G401 (cell line): ENCODE measurements around the gene PHOX2A. TPM values are rescaled to one million over a fixed set of nuclear protein-coding genes. Genes with fewer than 3 reads are reported as not detected.

Source experiments
- DNase-seq: peaks from one replicate; pipeline ENCODE4 v3.0.0-alpha.2; 2015; ENCODE audit warnings: low spot score
- in situ Hi-C: cut with HindIII; loops from 2 replicates; pipeline ENCODE4 v1.10.0; 2016; ENCODE audit warnings: low sequenced_read_pairs, mixed read lengths
- total RNA-seq: library from RNA; depleted of rRNA; stranded (reverse); fragments of >200 nt; shearing (Covaris generic); gene quantifications from 2 replicates; pipeline ENCODE4 v1.2.3, GENCODE V29; 2014

The PHOX2A gene
- total RNA-seq, 1 experiment from 2014 or later: not detected

DNA sequence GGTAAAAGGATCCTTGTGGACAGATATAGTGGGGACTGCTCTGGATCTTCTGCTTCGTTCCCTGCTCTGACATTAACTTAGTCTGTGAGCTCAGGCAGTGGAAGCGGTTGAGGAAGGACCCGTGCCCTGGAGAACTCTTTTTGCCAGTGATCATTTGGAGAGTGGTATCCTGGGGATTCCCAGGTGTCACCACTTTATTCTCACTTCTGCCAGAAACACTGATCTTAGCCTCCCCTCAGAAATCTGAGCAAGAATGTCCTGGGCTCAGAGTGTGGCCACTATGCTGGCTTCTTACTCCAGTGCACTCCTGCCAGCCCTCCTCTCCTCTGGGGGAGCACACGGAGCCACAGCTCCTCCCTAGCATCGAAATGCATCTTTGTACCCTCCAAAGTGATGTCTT, 7.6 kb upstream of the PHOX2A start:
- in situ Hi-C loops: no loop called here

DNA sequence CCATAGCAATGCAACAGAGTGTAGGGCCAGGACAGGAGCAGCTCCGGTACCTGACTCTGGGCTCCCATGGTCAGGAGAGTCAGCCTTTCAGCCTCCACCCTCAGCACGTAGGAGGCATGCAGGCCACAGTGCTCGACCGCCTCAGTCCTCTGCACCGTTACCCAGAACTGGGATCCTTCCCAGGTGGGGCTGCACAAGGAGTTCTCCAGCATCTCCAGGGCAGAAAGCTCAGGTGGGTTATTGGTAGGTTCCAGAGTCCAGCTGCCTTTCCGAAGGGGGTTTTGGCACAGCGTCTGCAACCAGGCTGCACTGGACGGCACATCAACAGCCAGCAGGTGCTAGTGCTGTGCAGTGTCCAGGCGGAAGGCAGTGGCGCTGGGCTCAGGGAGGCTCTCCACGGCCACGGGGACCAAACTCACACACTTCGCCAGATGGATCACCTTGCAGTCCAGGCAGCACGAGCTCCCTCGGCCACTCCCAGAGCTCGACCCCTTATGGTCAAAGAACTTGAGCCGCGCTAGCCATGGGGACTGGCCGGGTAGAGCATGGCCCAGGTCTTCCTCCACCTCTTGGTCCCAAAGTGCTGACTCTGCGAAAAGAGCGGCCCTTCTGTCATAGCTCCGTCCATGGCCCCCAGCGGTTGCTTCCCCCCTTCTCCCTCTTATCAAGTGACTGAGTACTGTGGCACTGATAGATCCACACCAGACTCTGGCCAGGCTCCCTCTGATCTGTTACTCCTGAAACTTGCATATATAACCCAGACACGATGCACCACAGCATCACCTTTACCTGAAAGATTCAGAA, 6.9 kb upstream of the PHOX2A start:
- no peak for DNase-seq
- in situ Hi-C loops: no loop called here

More for the DNA sequence above, 7.6 kb upstream of the PHOX2A start:
- no peak for DNase-seq

DNA sequence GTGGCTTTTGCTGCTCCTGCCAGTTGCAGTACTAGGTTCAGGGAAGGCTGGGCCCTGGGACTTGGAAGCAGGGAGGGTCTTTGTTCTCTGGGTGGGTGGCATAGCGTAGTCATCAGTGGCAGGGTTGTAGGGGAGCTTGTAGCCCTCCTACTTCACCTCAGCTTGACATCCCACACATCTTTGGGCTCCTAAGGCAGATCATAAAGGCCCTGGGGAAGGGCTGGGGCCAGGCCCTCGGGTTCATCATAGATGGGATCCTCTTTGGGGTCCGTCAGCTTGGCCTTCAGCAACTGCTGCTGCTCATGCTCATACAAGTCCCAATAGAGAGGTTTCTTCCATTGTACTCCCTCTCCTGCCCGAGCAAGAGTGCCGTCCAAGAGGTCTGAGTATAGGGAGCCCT, 6.0 kb upstream of the PHOX2A start:
- in situ Hi-C loops: no loop called here
- DNase-seq: no peak

DNA sequence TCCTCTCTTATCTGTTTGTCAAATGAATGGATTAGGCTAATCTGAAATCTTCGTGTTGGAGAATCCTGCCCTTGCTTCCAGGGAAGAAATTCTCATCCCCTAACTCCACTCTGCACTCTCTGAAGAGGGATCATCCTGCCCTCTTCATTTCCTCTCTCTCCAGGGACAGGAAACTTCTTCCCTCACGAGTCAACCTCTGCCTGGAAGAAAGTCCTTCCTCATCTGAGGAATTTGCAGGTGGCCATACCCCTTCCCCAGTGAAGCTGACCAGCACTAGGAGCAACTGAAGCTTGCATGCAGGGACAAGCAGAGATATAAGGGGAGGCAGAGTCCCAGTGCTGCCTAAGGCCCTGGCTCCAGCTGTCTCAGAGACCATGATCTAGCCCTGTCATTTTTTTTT, 3.6 kb upstream of the PHOX2A start:
- no peak for DNase-seq
- in situ Hi-C loops: no loop called here

DNA sequence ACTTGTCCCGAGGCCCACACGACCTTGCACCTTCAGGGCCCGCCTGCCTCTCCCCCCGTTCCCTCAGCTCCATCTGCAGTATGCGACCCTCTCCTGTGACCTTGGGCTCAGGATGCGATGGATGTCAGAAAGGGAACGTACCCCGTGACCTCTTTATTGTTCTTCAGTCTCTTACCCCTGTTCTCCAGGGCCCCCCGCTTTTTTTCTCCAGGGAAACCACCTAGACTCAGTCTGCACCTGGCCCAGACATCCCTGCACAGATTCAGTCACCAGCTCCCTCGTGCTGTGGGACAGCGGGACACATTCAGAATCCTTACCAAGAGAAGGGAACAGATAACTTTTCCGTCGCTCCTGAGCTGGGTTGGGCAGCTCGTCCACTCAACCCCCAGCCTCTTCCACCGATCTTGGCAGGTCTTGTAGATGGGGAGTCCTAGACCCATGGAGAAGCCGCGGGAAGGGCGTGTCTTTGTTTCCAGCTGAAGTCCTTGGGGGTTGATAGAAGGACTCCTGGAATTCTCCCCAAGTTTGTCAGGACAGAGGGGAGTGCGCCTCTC, 1.4 kb upstream of the PHOX2A start:
- no peak for DNase-seq
- in situ Hi-C loops: no loop called here

DNA sequence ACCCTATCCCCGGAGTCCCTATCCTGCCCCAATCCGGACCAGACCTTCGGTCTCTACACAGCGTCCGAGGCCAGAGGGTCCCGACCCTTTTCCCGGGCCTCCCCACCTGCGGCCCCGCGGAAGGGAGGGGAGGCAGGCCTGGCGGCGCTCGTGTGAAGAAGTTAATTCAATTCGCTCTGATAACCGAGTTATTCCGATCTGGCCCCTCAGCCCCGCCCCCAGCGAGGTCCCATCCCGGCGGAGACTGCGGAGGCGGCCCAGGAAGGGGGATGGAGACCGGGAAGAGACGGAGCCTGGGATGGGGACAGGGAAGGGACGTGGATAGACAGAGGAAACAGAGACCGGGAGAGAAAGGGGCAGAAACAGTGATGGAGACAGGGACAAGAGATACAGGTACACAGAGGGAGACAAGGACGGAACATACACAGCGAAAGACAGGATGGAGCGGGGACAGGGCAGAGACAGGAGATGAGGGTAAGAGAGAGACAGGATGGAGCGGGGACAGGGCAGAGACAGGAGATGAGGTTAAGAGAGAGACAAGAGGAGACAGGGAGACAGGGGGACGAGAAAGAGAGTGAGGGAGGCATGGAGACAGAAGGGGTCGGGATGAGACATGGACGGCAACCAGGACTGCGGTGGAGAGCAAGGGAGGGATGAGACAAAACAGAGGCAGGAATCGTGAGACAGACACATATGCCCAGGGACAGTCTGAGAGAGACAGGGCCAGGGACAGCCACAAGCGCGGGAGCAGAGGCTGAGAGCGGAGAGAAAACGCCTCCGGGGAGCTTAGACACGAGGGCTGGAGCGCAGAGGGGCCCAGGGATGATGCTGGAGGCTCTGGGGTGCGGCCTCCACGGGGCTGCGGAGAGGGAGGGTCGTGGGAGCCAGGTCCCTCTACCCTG, 636 bp upstream of the PHOX2A start:
- DNase-seq: no peak
- in situ Hi-C loops: no loop called here

DNA sequence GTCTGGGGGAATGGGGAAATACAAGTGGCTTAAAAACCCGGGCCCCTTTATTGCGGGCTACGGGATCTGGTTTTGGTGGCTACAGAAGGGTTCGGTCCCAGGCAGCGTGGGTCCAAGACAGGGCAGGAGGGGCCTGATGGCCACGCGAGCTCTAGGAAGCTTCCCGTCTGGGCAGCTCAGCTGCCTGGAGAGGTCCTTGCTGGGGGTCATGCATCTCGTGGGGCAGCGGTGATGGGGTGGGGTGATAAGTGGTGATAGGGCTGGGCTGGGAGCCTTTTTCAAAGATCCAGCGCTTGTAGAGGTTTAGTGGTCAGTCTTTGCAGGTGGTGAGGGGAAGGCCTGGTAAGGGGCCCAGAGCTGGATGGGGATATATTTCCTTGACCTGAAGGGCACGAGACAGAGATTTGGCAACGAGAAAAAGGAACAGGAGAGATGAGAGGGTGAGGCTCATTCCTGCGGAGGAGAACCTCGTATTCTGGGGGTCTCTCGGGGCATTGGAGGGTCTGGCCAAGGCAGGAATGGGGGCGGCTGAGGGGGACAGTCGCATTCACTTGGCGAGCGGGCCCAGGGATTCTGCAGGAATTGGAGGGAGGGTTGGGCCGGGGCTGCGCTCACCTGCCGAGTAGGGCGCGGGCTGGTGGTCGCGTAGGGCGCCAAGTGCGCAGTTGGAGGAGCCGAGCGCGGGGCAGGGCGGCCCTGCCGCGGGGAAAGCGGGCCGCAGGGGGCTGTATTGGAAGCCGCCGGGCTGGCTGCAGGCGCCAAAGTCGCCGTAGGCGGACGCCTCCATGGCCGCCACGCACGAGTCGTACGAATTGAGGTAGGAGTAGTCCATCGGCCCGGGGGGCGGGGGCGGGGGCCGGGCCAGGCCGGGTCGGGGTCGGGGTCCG, 560 bp downstream of the PHOX2A start:
- in situ Hi-C loops: no loop called here
- no peak for DNase-seq

DNA sequence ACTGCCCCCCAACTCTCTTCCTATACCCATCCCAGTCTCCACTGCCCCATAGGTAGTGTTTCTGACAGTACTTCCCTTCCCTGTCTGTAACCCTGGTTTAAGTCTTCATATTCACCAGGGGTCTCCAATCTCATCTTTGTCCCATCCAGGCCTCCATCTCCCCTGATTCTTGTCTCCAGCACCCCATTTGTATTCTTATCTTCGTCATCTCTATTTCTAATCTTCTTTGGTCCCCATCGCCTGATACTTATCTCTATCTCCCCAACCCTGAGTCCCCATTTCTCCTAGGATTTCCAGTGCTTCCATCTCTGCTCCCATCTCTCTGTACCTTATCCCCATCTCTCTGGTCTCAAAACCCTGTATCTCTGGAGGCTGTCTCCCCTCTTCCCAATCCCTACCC, 1.8 kb downstream of the PHOX2A start:
- no peak for DNase-seq
- in situ Hi-C loops: no loop called here

DNA sequence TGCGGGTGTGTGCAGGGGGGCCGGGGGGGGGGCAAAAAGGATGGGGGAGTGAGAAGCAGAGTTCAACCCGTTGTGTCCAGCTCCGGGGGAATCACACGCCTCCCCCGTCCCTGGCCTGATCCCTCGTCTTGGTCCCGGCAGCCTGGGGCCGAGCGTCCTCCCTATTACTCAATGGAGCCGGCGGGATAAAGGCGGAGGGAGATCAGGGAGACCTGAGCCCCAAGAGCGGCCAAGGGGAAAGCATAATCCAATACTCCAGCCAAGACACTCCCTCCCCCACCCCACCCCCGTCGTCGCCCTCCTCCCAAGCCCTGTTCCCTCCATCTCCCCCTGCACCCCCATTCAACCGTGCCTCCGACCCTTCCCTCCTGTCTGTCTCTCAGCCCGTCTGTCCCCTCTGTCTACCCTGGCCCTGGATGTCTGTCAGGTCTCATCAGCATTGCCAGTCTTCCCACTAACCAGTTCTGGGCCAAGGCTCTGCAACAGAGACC, 2.6 kb downstream of the PHOX2A start:
- no peak for DNase-seq
- in situ Hi-C loops: no loop called here

DNA sequence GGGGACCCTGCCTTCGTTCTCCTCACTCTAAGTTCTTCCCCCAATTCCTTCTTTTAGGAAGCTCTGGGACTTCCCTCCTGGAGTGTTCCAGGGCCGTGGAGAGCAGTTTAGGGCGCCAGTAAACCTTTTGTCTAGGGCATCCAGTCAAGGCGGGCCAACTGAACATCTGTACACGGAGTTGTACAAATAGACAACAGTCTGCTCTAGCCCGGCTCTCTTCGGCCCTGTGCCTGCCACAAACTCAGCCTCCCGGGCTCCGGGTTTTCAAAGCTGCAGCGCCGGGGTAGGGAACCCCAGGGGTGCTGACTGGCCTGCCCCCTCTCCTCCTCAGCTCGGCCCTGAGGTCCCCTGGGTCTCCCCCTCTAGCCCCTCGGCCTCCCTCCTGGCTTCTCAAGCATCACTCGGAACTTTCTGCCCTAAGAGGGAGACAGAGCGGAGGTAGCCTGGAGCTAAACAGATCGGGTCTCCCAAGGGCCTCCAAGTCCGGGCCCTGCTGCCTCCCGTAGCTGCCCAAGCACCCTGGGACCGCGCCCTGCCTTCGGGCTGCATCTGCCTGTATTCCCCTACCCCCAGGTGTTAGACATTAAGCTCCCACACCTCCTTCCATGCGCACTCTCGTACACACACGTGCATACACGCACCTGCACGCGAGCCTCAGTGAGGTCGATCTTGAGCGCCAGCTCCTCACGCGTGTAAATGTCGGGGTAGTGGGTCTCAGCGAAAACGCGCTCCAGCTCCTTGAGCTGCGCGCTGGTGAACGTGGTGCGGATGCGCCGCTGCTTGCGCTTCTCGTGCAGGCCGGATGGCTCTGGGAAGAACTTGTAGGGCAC, 3.3 kb downstream of the PHOX2A start:
- no peak for DNase-seq
- in situ Hi-C loops: no loop called here

DNA sequence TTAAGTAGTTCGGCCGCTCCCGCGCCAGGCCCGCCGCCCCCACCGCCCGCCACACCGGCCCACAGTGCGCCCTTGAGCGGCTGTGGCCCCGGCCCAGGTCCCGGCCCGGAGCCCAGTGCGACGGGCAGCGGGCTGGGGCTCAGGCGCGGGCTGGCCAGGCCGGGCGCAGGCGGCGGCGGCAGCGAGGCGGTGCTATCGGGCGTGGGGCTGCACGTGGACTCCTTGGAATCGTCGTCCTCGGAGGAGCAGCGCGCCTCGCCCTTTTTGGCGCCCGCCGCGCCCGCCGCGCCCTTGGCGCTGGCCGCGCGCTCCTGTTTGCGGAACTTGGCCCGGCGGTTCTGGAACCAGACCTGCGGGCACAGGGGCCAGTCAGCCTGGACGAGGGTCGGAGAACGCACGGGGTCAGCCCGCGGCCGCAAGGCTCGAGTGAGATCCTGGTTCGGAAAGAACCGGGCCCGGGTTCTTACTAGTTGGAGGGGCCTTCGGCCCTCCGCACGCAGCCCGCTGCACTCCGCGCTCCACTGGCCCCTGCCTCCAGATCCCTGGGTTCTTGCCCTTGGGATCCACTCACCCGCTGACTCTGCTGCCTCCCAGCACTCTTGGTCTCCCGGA, 4.0 kb downstream of the PHOX2A start:
- DNase-seq: no peak
- in situ Hi-C loops: no loop called here

DNA sequence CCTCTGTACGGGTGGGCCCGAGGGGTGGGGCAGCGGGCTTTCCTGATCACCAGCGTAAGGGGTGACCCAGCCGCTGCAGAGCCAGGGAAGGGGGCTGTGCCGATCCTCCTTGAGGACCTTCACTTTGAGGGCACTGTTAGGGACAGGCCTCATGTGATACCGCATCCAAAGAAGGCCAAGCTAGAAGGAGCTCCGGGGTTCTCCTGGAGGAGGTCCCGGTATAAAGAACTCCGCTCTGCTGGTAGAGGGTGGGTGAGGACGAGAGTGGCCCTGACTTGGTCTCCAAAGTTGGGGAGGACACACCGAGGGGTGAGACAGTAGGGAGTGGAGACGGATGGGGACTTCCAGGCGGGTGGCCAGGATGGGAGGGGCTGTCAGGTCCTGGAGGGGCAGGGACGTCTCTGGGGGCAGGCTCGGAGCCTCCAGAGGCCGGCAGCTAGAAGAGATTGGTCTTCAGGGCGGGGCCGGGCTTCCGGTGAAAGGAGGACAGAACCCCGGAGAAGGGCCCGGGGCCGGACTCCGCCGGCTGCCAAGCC, 4.6 kb downstream of the PHOX2A start:
- in situ Hi-C loops: no loop called here
- no peak for DNase-seq

DNA sequence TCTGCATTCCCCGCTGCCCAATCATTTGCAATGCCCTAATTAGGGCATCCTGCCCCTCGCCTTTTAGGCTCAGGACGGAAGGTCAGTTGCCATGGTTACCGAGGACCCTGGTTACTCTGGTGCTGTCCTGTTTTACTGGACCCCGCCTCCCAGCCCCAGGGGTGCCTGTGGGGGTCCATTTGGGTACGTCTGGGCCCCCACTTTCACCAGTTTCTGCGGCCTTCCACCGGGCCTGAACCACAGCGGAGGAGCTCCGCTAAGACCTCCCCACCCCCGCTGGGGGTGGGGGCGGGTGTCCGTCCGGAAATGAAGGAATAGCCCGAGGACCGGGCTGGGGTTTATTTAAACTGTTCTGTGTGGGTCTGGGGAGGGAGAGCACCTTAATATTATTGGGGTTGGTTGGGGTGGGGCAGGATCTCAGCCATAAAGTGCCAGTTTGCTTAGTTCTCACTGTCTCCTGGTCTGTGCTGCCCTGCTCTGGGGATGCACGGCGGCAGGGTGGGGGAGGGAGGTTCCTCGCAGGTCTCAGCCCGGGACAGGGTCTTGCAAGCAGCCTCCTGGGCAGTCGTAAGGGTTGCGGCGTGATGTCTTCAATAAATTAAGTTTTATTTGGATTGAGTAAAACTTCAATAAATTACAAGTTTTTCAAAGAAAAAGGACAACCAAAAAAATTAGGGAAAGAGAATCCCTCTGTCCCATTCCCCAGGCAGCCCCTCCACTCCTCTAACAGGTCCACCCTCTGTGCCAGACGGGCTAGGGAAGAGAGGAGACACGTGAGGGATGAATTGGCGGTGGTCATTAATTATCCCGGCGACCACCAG, 5.3 kb downstream of the PHOX2A start:
- no peak for DNase-seq
- in situ Hi-C loops: no loop called here

DNA sequence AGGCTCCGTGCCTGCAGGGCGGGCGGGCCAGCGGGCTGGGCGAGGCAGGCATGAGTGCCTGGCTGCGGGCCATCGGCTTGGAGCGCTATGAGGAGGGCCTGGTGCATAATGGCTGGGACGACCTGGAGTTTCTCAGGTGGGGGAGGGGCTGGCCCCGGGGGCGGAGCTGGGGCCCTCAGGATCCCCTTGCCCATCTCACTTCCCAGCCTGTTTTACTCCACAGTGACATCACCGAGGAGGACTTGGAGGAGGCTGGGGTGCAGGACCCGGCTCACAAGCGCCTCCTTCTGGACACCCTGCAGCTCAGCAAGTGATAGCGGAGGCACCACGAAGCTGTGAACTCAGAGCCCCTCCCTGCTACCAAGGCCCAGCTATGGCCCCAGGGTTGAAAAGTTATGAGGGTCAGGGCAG, 5.9 kb downstream of the PHOX2A start:
- in situ Hi-C loops: no loop called here
- peak; percentile 37 for DNase-seq

DNA sequence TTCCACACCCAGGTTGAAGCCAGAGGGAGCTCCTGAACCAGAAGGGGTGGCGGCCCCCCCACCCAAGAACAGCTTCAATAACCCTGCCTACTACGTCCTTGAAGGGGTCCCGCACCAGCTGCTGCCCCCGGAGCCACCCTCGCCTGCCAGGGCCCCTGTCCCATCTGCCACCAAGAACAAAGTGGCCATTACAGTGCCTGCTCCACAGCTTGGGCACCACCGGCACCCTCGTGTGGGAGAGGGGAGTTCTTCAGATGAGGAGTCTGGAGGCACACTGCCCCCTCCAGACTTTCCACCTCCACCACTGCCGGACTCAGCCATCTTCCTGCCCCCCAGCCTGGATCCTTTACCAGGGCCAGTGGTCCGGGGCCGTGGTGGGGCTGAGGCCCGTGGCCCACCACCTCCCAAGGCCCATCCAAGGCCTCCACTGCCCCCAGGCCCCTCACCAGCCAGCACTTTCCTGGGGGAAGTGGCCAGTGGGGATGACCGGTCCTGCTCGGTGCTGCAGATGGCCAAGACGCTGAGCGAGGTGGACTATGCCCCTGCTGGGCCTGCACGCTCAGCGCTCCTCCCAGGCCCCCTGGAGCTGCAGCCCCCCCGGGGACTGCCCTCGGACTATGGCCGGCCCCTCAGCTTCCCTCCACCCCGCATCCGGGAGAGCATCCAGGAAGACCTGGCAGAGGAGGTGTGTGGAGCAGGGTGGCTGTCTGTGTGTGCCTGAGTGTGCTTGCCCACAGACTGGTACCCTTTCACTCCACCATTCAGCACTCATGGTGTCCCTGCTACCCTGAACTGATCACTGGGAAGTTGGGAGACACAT, 6.7 kb downstream of the PHOX2A start:
- in situ Hi-C loops: no loop called here
- DNase-seq: no peak

DNA sequence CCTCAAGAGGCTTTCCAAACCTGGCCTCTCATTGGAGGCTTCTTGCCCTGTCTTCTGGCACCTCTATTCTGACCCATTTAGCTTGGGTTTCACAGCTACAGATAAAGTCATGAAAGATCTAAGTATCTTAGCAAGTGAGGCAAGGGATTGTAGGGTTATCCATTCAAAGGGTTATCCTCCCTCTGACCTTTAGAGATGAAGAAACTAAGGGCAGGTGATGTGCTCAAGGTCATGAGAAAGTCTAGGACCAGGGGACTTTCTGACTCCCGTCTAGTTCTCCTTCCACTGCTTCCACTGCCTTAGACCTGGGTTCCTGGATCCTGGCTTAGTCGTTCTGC, 7.2 kb downstream of the PHOX2A start:
- in situ Hi-C loops: no loop called here

More for the DNA sequence above, 7.2 kb downstream of the PHOX2A start:
- no peak for DNase-seq
